Keratinocyte (primary cell): ENCODE results near the gene SLC2A11.

Experiments
- EZH2 ChIP-seq: IDR thresholded peaks from one replicate; pipeline ENCODE4 v1.6.1; 2012; ENCODE audit warnings: inconsistent platforms, mild to moderate bottlenecking, low read length, moderate library complexity
- TF ChIP-seq, protein P1 (sequence below), 3 experiments: IDR thresholded peaks in 1 of 3; conservative IDR thresholded peaks in 1 of 3; optimal IDR thresholded peaks in 1 of 3; 2 replicates in 2 of 3; 3 replicates in 1 of 3; pipeline versions ENCODE3 to v1.5.1; 2011; ENCODE audit warnings: low read length in 3 of 3, mild to moderate bottlenecking in 3 of 3, moderate library complexity in 2 of 3, control low read depth in 1 of 3, inconsistent platforms in 1 of 3; ENCODE audit not compliant: insufficient read depth in 2 of 3; ENCODE audit errors: extremely low read depth in 1 of 3

GRCh38 chr22:23926561-23926960, 68.9 kb downstream of the SLC2A11 start:
- TF ChIP-seq, protein P1, sequence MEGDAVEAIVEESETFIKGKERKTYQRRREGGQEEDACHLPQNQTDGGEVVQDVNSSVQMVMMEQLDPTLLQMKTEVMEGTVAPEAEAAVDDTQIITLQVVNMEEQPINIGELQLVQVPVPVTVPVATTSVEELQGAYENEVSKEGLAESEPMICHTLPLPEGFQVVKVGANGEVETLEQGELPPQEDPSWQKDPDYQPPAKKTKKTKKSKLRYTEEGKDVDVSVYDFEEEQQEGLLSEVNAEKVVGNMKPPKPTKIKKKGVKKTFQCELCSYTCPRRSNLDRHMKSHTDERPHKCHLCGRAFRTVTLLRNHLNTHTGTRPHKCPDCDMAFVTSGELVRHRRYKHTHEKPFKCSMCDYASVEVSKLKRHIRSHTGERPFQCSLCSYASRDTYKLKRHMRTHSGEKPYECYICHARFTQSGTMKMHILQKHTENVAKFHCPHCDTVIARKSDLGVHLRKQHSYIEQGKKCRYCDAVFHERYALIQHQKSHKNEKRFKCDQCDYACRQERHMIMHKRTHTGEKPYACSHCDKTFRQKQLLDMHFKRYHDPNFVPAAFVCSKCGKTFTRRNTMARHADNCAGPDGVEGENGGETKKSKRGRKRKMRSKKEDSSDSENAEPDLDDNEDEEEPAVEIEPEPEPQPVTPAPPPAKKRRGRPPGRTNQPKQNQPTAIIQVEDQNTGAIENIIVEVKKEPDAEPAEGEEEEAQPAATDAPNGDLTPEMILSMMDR (optimal IDR thresholded peaks at IDR 0.05 in 1 of 3, IDR thresholded peaks at IDR 0.05 in 1 of 3, conservative IDR thresholded peaks at IDR 0.05 in 1 of 3; ENCODE audit: extremely low read depth in 1 of 3, insufficient read depth in 2 of 3, low read length in 3 of 3) = no peak
- no peak for TF ChIP-seq EZH2
